HCT116 (cell line): ENCODE results near the gene IFNA1. TPM values are rescaled to one million over a fixed set of nuclear protein-coding genes. Genes with fewer than 3 reads are reported as not detected.

ENCODE experiments used
- ATAC-seq: fragments of 200-7000 bp; cut with Tn5 transposase; 2 replicates; pipeline ENCODE4 v1.9.1; 2020; ENCODE audit warnings: mild to moderate bottlenecking, moderate library complexity
- BruUV-seq: library from RNA; stranded (reverse); fragments of 400-500 nt; replicated peaks from 2 replicates; lab custom pipeline; 2021; lab: Mats Ljungman, UMichigan
- CTCF ChIA-PET: fragments of 300-600 bp; sonication (Branson Sonifier 250); formaldehyde crosslinking; loops from one replicate; lab custom pipeline; 2021; ENCODE audit warnings: antibody characterized with exemption; lab: Charles Lee
- POLR2A ChIA-PET: fragments of 300-600, 350-600 bp; sonication (Branson Sonifier 250); formaldehyde crosslinking; loops from one replicate; lab custom pipeline; 2021; ENCODE audit warnings: antibody characterized with exemption; lab: Charles Lee
- RAD21 ChIA-PET, 2 experiments: fragments of 300-600 bp; sonication (Branson Sonifier 250); formaldehyde crosslinking; loops; one replicate each; lab custom pipeline; 2023; ENCODE audit warnings: low total read pairs in 2 of 2; ENCODE audit not compliant: uncharacterized antibody in 2 of 2, unreplicated experiment in 2 of 2, low non-redundant PET in 1 of 2; lab: Charles Lee
- DNase-seq: peaks from one replicate; pipeline ENCODE4 v3.0.0-alpha.2; 2010; ENCODE audit warnings: low read depth, low spot score
- H2AFZ ChIP-seq: fragments of 200-600 bp; shearing (Covaris generic), sonication (generic); 2 replicates; pipeline ENCODE4 v1.6.1; 2017; ENCODE audit warnings: low read depth, mixed run types, mixed read lengths, antibody characterized with exemption, low read length; ENCODE audit not compliant: poor library complexity, severe bottlenecking
- H3K27ac ChIP-seq: 2 replicates; pipeline ENCODE4 v1.5.1; 2012; ENCODE audit warnings: low read depth, low read length
- H3K27me3 ChIP-seq: fragments of 200-600 bp; sonication (generic); 2 replicates; pipeline ENCODE4 v1.6.1; 2016; ENCODE audit warnings: mixed run types, low read length, mixed read lengths; ENCODE audit not compliant: insufficient read depth
- H3K36me3 ChIP-seq, 2 experiments: fragments of 200-500 bp in 1 of 2; fragments of 200-600 bp in 1 of 2; sonication (Bioruptor generic) in 1 of 2; sonication (generic) in 1 of 2; 2 replicates each; pipeline versions ENCODE4 v1.5.1 to v1.6.1; 2014 to 2016; ENCODE audit warnings: low read length in 2 of 2, inconsistent platforms in 1 of 2, mixed read lengths in 1 of 2, mixed run types in 1 of 2; ENCODE audit not compliant: insufficient read depth in 2 of 2, control insufficient read depth in 1 of 2
- H3K4me1 ChIP-seq, 2 experiments: fragments of 200-600 bp in 1 of 2; sonication (generic) in 1 of 2; 2 replicates each; pipeline versions ENCODE4 v1.5.1 to v1.6.1; 2012 to 2017; ENCODE audit warnings: low read length in 2 of 2, inconsistent platforms in 1 of 2, mild to moderate bottlenecking in 1 of 2, mixed read lengths in 1 of 2, mixed run types in 1 of 2, moderate library complexity in 1 of 2; ENCODE audit not compliant: insufficient read depth in 2 of 2, control insufficient read depth in 1 of 2
- H3K4me2 ChIP-seq: fragments of 200-600 bp; sonication (generic); 2 replicates; pipeline ENCODE4 v1.6.1; 2017; ENCODE audit warnings: mixed run types, low read length, mixed read lengths
- H3K4me3 ChIP-seq, 2 experiments: fragments of 200-600 bp in 1 of 2; sonication (generic) in 1 of 2; replicated peaks in 1 of 2; 2 replicates each; pipeline ENCODE4 v1.5.1; 2011 to 2016; ENCODE audit warnings: low read length in 2 of 2, control low read depth in 1 of 2, low read depth in 1 of 2, mild to moderate bottlenecking in 1 of 2, mixed read lengths in 1 of 2, mixed run types in 1 of 2
- H3K79me2 ChIP-seq: fragments of 200-600 bp; sonication (generic); 2 replicates; pipeline ENCODE4 v1.6.1; 2017; ENCODE audit warnings: mild to moderate bottlenecking, mixed run types, low read length, moderate library complexity, mixed read lengths; ENCODE audit not compliant: insufficient read depth
- H3K9ac ChIP-seq: fragments of 200-600 bp; sonication (generic); 2 replicates; pipeline ENCODE4 v1.6.1; 2016; ENCODE audit warnings: low read length, mixed read lengths
- H3K9me2 ChIP-seq: fragments of 200-600 bp; sonication (generic), shearing (Covaris generic); 2 replicates; pipeline ENCODE4 v1.6.1; 2017; ENCODE audit warnings: mixed run types, mild to moderate bottlenecking, moderate library complexity; ENCODE audit not compliant: insufficient read depth
- H3K9me3 ChIP-seq, 2 experiments: fragments of 200-500 bp in 1 of 2; fragments of 200-600 bp in 1 of 2; sonication (Bioruptor generic) in 1 of 2; sonication (generic) in 1 of 2; 2 replicates each; pipeline ENCODE4 v1.6.1; 2014 to 2017; ENCODE audit warnings: low read length in 2 of 2, mixed read lengths in 2 of 2, inconsistent platforms in 1 of 2, low read depth in 1 of 2, mild to moderate bottlenecking in 1 of 2, mixed run types in 1 of 2, moderate library complexity in 1 of 2; ENCODE audit not compliant: control insufficient read depth in 1 of 2, insufficient read depth in 1 of 2
- H4K20me1 ChIP-seq: fragments of 200-600 bp; sonication (generic), shearing (Covaris generic); 2 replicates; pipeline ENCODE4 v1.6.1; 2017; ENCODE audit warnings: mixed run types, mild to moderate bottlenecking, moderate library complexity; ENCODE audit not compliant: insufficient read depth
- ELF1 ChIP-seq: IDR thresholded peaks from 2 replicates; pipeline ENCODE4 v1.6.1; 2012; ENCODE audit warnings: low read depth, borderline replicate concordance
- EZH2phosphoT487 ChIP-seq: fragments of 200-600 bp; IDR thresholded peaks from 2 replicates; pipeline ENCODE4 v1.6.1; 2018; ENCODE audit warnings: antibody characterized with exemption, borderline replicate concordance
- POLR2A ChIP-seq: IDR thresholded peaks from 2 replicates; pipeline ENCODE4 v1.7.0; 2011; ENCODE audit warnings: borderline replicate concordance; ENCODE audit not compliant: insufficient read depth, insufficient read length; ENCODE audit errors: extremely low read depth
- RAD21 ChIP-seq: IDR thresholded peaks from 2 replicates; pipeline ENCODE4 v1.6.1; 2012; ENCODE audit warnings: low read depth, mild to moderate bottlenecking
- SIN3A ChIP-seq: IDR thresholded peaks from 2 replicates; pipeline ENCODE4 v1.6.1; 2012; ENCODE audit warnings: low read depth
- SRF ChIP-seq: IDR thresholded peaks from 2 replicates; pipeline ENCODE4 v1.6.1; 2012; ENCODE audit warnings: low read depth
- TCF7L2 ChIP-seq: IDR thresholded peaks from 2 replicates; pipeline ENCODE4 v1.7.0; 2011; ENCODE audit warnings: borderline replicate concordance, inconsistent platforms; ENCODE audit not compliant: insufficient read depth, insufficient read length; ENCODE audit errors: extremely low read depth
- YY1 ChIP-seq: IDR thresholded peaks from 2 replicates; pipeline ENCODE4 v1.6.1; 2011; ENCODE audit warnings: low read length, low read depth, moderate library complexity, mild to moderate bottlenecking; ENCODE audit not compliant: insufficient replicate concordance; ENCODE audit errors: extremely low read depth
- ZBTB33 ChIP-seq: IDR thresholded peaks from 2 replicates; pipeline ENCODE4 v1.6.1; 2011; ENCODE audit warnings: mild to moderate bottlenecking, low read length, moderate library complexity; ENCODE audit not compliant: insufficient replicate concordance; ENCODE audit errors: extremely low read depth
- ZFX ChIP-seq: fragments of 450-650 bp; IDR thresholded peaks from 2 replicates; pipeline ENCODE4 v1.6.1; 2017
- ZNF274 ChIP-seq: fragments of 200-500 bp; sonication (Bioruptor generic); IDR thresholded peaks from 2 replicates; pipeline ENCODE4 v1.6.1; 2014; ENCODE audit warnings: mild to moderate bottlenecking, low read depth, low read length, inconsistent platforms
- intact Hi-C: fragments of 100-400 bp; cut with micrococcal nuclease; formaldehyde crosslinking; loops from 2 replicates; pipeline ENCODE4 v1.10.0; 2022
- total RNA-seq: library from RNA; stranded (reverse); gene quantifications from one replicate; pipeline ENCODE4 v1.2.1, GENCODE V29; 2021; ENCODE audit not compliant: unreplicated experiment

Gene IFNA1
- total RNA-seq, 1 experiment from 2014 or later = not detected

- no TSS peak for BruUV-seq
- Histone ChIP-seq H3K27me3 (no peaks in the 10 kb centered on the region), H3K79me2 (no peaks in the 10 kb centered on the region), H3K4me3 (no peak overlapping the region), H4K20me1 (no peaks in the 10 kb centered on the region), H3K9me2 (no peaks in the 10 kb centered on the region), H3K27ac (no peak overlapping the region), H2AFZ (no peak overlapping the region), H3K9ac (no peak overlapping the region)
- no peak for ATAC-seq
- TF ChIP-seq POLR2A = no peak
- no peak for TF ChIP-seq SIN3A
- no peak for TF ChIP-seq TCF7L2
- TF ChIP-seq ELF1 = no peak
- no peak for TF ChIP-seq SRF
- no peak for TF ChIP-seq RAD21
- TF ChIP-seq ZFX = no peak
- no peak for TF ChIP-seq EZH2phosphoT487
- no peak for TF ChIP-seq ZBTB33
- no peak for TF ChIP-seq YY1
- TF ChIP-seq ZNF274 = no peak
- TF ChIP-seq, all 23 proteins: peak for 0
- ChIA-PET CTCF (interaction anchor here (1.5 kb wide), 1 partner anchor 37 kb away, joined by 3 read pairs; no protein-coding TSS in a partner anchor), RAD21 (no interaction called here), POLR2A (no interaction called here)
- Histone ChIP-seq H3K4me1 (no peaks in the 10 kb centered on the region), H3K36me3 (no peaks in the 10 kb centered on the region), H3K4me2 (no peak overlapping the region), H3K9me3 (no peaks in the 10 kb centered on the region)
- intact Hi-C loops = no loop called here
- DNase-seq = no peak
Observed at GRCh38 chr9:21432672-21433425, 7.4 kb upstream of the IFNA1 start.
